Measurements from ENCODE around the gene CNDP2.

Gene CNDP2

GRCh38 chr18:74571895-74572680 lies 75.9 kb downstream of the CNDP2 start:
- DNase-seq (ENCODE audit: low read depth): no peak

DNA sequence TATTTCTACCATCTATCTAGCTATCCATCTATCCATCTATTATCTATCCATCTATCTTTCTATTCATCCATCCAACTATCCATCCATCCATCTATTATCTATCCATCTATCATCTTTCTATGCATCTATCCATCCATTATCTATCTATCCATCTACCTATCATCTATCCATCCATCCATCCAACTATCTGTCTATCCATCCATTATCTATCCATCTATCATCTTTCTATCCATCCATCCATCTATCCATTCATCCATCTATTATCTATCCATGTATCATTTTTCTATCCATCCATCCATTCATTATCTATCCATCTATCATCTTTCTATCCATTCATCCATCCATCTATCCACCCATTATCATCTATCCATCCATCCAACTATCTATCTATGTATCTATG lies 76.9 kb downstream of the CNDP2 start:
- no peak for DNase-seq (ENCODE audit: low read depth)
